Stimulated activated CD8-positive, alpha-beta memory T cell treated with anti-CD3 and anti-CD28 coated beads, Interleukin-4, amount 100 ng/mL, for 24 hours (primary cell): ENCODE data around the gene DCN.

ENCODE experiments used
- DNase-seq: peaks from one replicate; pipeline ENCODE4 v3.0.0-alpha.2; 2020; ENCODE audit warnings: low read depth

Gene DCN

DNA sequence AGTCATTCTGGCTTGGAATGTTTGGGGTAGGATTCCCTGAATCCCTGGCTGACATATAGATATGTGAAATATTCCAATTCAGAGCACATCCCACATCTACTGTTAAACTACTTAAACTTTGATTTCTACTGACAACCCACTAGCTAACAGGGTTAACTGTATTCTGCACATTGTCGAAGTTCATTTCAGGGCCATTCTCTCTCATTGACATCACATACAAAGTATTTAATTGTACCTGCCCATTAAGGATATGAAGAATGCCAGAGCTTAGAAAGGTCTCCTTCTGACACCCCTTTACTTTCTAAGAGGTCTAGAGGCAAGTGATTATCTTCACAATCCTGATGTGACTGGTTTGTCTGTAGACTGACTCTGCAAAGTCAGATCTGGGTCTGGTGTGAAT is 2.8 kb upstream of the DCN start:
- DNase-seq = no peak

DNA sequence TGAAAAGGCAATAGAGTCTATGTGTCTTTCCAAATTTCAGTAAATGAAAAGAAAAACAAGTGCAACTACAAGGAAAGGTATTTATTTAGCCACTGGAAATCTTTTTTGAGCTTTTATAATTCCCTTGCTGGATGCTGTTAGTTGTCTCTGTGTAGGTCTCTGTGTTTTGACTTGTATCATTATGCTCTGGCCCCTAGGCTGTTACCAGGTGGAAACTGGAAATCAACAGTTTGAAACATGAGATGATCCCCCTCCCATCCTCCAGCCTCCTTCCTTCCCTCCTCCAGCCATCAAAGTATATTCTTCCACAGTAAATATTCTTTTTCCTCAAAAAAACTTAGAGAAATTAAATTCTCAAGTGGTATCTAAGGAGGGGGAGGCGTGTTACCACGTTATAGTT is 934 bp upstream of the DCN start:
- no peak for DNase-seq

DNA sequence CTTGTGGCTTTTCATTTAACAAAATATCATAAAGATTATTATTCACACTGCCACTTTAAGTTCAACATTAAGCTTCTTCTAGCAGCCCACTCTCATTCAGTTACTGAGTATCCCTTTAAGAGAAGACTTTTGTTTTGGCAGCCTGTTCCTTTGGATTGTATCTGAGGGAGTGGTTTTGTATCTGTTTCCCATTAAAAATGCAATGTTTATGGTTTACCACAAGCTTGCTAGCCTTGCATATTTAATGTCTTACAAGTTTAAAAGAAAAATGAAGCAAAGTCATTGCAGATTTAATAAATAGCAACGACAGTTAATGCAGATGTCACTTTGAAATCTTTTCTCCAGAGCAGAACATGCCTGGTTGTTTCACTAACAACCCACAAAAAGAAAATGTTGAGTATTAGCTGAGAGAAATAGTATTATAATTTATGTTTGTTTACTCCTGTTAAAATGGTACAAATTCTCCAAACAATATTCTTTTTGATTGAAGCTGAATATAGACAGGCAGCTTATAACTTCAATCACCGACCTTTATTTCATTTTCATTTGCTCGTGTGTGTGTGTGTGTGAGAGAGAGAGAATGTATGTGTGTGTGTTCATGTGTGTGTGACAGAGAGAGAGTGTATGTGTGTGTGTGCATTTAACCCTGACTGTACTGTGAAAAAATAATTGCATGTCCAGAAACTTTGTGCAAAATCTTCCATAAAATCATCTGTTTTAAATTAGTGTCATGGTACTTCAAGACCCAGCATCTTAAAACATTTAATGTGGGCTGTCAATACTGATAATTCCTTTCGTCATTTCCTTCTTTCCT is 1.8 kb downstream of the DCN start:
- DNase-seq = no peak

DNA sequence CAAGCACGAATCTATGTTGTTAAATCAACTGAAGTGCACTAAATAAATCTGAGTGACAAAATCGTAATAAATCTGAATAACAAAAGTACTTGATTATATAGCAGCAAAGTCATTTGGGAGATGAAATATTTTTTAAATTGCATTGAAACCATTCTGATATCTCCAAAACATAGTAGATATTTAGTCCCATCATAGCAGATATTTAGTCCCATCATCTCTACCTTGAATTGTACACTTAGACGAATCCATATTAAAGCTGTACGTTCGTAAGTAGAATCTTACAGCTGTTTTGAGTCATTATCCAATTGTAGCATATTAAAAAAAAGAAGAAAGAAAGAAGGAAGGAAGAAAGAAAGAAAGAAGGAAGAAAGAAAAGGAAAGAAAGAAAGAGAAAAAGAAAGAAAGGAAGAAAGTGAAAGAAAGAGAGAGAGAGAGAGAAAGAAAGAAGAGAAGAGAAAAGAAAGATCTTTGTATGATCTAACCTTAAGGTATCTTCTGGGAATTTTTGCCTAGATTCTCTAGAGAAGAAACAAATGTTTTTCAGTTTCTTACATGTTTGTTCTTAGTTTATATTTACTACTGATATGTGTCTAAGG is 2.6 kb downstream of the DCN start:
- no peak for DNase-seq

DNA sequence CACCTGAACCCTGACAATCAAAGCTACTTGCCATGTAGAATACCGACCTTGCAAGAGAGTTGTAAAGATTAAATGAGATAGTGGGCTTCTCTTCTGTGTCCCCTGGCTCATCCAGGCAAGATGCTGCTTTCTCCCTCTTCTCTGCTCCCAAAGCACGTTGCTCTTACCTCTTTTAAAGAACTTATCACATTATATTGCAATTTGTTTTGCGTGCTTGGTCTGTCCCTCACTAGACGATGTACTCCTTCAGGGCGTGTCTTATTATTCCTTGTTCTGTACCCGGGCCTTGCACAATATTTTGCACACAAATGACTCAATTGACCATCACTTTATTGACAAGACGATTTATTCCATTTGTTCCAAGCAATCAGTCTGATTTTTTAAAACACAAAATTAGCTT is 3.3 kb downstream of the DCN start:
- no peak for DNase-seq

DNA sequence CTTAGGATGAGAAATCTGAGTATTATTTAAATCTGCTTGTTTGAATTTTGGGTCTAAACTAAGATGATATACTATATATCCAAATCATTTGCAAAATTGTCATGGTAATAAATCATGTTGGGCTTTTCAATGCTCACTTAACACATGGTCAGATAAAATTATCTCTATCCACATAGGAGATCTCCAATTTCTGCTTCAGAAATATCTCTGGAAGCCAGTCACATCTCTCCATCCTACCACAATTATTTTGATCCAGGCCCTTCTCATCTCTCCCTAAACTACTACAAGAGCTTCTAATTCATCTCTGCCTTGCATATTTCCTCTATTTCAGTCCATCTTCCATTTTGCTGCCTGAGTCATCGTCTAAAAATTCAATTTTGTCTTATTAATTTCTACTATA is 3.8 kb downstream of the DCN start:
- DNase-seq = no peak

DNA sequence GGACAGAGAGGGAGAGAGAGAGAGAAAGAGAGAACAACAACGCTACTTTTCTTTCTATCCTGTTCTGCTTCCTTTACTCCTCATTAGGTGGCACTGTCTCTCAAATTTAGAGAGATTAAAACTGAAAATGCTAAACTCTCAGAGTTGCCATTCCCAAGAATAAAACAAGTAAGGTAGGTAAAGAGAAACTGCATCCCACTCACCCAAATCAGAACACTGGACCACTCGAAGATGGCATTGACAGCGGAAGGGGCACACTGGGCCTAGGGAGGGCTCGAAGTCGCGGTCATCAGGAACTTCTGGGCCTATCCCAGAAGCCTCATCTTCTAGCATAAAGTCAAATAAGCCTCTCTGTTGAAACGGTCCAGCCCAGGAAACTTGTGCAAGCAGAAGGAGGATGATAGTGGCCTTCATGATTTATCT is 4.5 kb downstream of the DCN start:
- DNase-seq = no peak

DNA sequence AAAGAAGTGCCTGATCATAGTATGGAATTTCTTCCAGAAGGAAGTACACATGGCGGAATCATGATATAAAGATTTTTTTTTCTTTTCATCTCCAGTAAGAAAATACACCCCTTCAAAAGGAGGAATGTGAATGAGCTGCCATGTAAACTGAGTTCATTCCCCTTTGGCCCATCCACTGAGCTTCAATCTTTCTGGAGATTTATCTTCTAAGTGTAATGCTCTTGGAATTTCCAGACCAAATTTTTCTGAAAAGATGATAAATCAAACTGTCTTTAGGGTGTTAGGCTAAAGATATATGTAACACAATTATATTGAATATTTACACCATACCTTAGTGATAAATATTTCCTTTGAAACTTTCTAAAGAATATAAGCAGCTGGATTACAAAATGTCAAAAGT is 5.2 kb downstream of the DCN start:
- DNase-seq = no peak

DNA sequence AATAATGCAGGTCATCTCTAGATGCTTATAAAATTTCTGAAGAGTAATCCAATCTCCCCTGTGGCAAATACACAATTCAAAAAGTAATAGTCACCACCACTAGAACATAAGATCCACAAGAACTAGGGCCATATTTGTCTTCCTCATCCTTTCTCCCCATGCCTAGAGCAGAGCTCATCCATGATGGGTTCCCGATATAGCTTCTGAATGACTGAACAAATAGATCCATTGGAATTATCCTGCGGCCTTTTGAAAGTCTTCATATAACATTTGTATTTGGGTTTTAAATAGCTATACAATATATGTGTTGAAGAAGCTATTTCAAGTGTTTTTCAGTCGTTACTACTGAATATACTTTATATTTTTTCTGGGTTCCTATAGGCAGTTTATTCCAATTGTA is 5.7 kb downstream of the DCN start:
- DNase-seq = no peak

DNA sequence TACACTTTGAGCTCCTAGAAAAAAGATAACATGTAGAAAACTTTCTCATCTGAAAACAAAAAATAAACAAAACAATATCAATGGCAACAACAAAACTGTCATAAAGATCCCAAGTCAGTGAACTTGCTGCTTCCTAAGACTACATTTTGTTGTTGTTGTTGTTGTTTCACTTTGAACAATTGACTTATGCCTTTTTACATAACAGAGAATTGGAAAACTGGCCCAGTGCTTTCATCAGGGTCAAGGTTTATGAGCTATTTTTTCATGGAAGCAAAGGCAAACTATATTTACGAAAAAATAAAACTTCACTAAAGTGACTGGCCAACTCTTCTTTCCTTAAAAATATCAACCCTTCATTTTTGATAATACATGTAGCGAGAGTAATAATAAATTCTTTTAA is 6.3 kb downstream of the DCN start:
- no peak for DNase-seq

DNA sequence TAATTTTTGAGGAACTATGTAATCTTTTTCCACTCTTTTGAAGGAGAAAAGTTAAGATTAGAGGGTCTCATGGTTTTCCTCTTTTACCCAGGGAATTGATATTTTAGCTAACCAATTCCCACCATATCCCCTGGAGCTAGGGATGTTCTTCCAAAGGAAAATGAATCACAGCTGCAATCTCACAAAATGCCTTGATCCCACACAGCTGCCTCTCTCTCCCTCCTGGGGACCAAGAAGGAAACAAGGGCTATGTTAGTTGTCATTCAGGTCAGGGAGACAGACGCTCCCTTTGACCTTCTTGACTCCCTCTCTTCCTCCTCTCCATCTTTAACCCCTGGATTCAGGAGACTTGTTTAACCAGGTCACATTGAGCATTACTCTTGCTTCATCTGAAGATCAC is 9.5 kb downstream of the DCN start:
- DNase-seq = no peak

DNA sequence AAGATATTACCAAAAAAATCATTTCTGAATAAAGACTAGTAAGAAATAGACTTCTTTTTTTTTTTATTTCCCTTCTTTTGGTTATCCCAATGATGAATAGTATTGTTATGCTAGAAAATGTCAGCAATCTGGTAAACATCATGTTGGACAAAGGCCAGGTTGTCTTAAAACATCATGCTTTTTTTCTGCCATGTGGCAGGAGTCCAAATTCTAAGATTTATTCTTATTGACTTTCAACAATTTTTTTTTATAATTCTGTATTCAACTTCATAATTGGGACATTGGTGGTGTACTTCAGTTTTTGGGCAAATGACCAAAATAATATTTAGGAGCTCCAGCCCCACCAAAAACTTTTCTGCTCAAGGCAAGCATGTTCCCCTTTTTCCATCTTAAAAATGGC is 10.5 kb downstream of the DCN start:
- DNase-seq = no peak

DNA sequence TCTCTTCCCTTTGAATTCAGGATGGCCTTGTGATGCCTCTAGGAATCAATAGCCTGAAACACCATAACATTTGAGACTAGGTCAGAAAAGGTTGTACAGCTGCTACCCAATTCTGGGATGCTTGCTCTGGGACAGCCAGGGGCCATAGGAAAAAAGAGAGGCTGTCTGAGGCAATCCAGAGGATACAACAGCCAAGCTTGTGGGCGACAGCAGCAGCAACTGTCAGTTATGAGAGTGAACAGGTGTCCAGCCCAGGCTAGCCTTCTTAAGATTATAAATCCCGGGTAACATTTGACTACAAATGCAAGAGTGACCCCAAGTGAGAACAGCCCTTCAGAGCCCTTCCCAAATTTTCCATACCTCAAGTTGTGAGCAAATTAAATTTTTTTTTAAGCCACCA is 11.1 kb downstream of the DCN start:
- no peak for DNase-seq

DNA sequence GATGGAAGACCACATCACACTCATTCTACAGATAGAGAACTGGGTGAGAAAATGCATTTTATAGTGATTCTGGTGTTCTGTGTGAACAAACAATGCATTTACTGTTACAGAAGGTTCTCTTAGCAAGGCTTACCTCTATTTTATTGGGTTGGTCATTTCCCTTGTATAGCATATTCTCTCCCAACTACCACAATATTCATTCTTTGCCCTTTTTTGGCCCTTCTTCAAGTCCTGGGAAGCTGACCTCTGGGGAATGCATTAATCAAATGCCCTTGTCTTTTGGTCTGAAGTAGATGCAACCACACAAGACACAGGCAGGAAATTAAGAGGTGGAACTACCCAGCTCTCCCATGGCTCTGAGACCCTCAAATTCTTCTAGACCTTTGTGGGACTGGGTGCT is 19.5 kb downstream of the DCN start:
- DNase-seq = no peak

DNA sequence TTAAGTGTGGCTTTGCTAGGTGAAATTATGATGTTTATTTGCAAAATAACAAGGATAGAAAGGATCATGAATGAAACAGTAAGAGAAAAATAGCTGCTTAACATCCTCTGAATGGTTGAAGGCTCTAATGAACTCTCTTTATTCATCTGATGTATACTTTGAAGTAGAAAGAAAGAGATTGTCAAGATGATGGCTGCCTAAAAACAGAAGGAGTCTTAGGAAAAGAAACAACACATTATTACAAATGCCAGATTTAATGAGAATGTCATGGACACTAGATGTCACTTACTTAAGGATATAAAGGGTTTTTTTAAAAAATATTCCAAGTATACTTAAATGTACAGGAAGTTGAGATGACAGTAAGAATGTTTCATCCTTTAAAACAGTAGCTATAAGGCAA is 21.6 kb downstream of the DCN start:
- DNase-seq = no peak

DNA sequence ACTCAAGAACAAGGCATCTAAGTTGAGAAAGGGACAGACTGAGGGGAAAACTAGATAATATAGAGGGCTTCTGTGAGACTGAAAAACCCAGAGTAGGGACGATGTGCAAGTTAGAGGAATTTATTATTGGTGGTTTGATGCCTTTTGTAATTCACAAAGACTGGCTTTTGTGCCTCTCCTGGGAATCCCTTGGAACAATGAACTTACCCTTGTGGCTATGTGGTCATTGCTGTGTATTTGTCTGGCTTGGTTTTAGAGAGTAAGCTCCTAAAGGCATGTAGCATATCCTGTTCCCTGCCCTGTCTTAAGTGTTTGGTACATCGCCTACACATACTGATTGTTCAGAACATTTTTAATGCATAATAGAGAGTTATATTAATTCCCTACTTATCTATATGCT is 26.6 kb downstream of the DCN start:
- no peak for DNase-seq

DNA sequence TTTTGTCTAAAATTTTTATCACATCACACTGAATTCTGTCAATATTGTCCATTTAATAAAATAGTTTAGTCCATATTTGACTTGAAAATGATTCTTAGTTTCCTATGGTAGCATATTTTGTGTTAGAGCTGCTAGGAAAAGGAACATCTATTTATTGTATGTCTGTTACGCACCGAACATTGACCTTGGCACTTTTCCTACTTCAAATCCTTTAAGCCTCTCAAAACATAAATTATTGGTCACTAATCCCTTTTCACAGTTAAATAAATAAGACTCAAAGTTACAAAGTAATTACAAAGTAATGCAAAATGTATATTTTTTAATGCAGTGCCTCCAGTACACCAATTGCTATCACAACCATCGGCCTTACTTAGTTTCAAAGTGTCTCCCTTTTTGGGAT is 28.5 kb downstream of the DCN start:
- no peak for DNase-seq

DNA sequence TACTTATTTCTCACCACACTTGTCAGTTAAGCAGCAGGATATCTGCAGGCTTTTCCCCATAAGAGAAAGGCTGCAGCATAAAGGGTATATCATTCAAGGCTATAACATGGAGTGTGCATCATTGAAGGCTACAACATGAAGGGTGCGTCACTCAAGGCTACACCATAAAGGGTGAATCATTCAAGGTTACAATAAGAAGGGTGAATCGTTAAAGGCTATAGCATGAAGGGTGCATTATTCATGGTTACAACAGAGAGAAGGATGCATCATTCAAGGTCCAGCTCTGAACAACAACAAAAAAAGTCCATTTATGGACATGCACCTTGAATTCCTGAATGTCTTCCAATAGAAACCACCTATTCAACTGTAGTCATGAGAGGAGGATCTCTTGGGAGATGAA is 38.6 kb downstream of the DCN start:
- DNase-seq = no peak

DNA sequence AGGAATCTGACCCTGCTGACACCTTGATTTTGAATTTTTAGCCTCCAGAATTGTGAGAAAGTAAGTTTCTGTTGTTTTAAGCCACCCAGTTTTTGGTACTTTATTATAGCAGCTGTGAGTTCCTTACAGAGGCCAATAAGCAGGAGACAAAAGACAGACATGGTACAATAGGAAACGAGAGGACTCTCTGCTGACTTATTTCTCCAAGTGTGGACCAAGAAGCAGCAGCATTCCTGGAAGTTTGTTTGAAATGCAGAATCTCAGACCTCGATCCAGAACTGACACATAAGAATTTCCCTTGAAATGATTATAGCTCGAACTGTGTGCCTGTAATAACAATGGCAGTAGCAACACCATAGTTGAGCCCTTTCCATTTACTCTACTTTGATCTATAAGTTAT is 39.4 kb downstream of the DCN start:
- DNase-seq = no peak

DNA sequence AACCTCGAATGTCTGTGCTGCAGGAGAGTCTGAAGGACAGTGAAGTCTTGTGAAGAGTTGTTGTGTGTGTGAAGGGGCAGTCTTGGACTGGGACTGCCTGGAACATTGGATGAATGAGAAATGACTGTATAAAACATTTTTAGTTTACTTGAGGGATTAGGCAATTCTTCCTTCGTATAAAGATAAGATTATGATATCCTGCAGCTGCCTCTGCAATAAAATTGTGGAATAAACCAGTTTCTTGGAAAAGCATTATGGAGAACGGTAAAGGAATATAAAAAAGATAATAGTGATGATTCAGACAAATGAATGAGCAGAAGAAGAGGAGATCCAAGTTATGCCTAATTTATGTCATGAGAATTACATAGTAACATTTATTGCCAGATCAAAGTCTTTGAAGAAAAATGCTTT is 40.4 kb downstream of the DCN start:
- no peak for DNase-seq

DNA sequence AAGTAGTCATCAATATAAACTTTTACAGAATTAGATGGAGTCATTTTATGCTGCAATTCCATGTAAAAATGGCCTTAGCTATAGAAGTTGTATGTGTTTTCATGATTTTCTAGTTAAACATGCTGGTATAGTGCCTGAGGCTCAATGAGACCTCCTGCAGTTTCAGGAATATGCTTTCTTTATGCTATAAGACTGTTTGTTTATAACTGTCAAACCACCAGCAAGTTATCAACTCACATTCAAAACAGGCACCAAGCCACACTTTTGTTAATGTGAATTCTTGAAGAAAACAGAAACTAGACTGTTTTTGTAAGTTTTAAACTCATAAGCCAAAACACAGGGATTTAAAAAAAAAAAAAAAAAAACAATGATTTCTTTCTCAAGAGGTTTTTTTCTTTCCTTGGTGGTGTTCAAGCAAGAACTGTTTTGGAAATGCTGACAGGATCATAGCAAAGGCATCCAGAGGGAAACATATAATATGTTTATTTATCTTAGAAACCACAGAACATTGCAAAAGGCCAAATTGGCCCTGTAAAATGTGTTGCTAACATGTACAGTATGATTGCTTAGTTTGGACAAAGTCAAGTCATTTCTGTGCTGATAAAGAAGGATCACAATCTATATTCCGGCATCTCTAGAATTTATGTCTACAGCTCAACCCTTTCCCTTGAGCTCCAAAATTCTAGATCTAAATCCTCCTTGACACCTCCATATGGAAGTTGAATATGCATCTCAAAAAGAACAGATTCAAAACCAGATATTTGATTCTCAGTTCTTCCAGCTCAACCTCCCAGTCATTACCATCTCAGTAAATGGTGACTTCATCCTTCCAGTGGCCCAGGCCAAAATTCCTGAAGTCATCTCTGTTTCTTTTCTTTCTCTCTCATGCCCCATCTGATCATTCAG is 42.3 kb downstream of the DCN start:
- no peak for DNase-seq

DNA sequence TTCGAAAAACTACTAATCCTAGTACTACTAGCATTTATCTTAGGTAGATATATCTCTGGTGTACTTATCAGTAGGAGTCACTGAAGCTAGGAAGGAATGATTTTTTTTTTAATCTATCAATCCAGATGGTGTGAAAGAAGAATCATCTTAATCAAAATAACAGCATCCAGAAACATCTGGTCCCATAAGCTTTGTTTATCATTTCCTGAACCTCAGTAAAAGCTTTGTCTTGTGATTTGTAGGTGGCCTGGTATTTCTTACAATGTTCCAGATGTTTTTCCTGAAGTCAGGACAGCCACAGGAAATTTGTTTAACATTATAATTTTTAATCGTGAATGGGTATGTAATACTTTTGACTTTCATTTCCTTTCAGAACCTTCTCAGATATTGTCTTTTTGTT is 43.3 kb downstream of the DCN start:
- no peak for DNase-seq

DNA sequence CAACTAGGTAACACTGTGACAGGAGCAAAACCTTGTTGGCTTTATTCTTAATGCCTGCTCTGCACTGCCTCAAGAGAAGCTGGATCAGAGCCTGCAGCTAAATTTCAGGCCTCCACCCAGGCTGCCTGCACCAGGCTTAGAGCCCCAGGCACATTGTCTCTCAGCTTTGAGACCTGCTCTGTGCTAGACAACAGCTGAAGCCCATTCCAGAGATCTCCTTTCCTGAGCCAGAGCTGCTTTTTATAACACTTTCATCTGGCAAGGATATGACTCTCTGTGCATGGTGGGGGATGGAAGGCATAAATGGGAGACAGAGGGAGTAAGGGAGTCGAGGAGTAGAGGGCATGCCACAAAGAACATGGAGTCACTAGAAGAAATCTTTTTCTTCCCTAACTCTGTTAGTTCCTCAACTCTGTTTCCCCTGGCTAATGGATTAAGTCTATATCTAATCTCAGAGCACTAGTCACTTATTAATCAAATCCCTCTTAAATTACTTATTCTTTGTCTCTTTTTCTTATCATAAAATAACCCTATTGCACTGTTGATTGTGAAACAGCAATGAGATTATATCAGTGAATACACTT is 44.2 kb downstream of the DCN start:
- DNase-seq = no peak
